ENCODE results near the gene ATXN2.

Gene ATXN2

DNA sequence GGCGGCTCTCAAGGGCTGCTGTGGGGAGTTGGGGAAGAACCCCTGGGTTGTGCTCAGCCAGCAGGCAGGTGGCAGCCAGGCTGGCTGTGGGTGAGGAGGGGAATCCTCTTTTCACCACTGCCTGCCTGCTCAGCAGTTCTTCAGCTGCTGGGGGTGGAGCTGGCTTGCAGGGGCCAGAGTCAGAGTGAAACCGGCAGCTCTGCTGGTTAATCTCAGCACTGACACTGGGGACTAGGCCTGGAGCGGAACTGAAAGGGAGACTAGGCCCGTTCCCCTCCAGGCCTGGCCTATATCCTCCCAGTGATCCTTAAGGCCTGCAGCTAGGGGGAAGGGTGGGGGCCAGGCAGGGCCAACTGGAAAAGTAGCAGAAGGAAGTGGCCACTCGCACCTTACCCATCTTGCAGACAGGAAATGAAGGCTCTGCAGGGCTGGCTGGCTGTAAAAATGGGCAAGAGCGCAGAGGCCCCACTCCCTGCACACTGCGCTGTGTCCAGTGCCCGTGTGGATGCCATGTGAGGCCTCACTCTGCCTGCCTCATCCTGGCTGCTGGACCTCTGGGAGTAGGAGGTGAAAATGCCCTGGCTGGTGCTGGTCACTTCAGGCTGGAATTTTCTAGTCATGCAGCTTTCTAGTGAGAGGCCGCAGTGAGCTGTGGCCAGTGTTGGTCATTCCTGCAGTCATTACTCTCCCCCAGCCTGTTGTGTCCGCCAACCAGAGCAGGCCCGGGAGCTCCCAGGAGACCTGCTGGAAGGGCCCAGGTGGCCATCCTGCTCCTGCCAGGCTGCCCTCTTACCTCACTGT, 154.0 kb downstream of the ATXN2 start:
- Histone ChIP-seq H3F3A (ENCODE audit: insufficient read depth, low read length) (peaks cover 15% of the 10 kb centered on the region), H3K9me2 (replicated peaks; ENCODE audit: insufficient read depth, low read length) (no peaks in the 10 kb centered on the region), H3K79me2 (ENCODE audit: low read length) (peaks cover 14% of the 10 kb centered on the region; the same call in 1 of the 2 replicates), H3K27me3 (replicated peaks; ENCODE audit: insufficient read depth, low read length) (no peaks in the 10 kb centered on the region), H3K9me3 (replicated peaks; ENCODE audit: insufficient read depth, low read length) (no peaks in the 10 kb centered on the region), H3K4me2 (ENCODE audit: low read depth, low read length) (peak overlapping the region; percentile 80), H3K9ac (ENCODE audit: low read length) (peak overlapping the region; percentile 52; the same call in 1 of the 2 replicates), H4K20me1 (ENCODE audit: insufficient read depth, low read length) (no peaks in the 10 kb centered on the region), H2AFZ (ENCODE audit: low read length) (no peak overlapping the region), H3K4me3 (ENCODE audit: low read length) (no peak overlapping the region), H3K27ac (ENCODE audit: low read length) (peak overlapping the region; percentile 99), H3K36me3 (replicated peaks; ENCODE audit: insufficient read depth, low read length) (no peaks in the 10 kb centered on the region), H3K4me1 (ENCODE audit: low read length) (peaks cover 45% of the 10 kb centered on the region)
- TF ChIP-seq, protein P1, sequence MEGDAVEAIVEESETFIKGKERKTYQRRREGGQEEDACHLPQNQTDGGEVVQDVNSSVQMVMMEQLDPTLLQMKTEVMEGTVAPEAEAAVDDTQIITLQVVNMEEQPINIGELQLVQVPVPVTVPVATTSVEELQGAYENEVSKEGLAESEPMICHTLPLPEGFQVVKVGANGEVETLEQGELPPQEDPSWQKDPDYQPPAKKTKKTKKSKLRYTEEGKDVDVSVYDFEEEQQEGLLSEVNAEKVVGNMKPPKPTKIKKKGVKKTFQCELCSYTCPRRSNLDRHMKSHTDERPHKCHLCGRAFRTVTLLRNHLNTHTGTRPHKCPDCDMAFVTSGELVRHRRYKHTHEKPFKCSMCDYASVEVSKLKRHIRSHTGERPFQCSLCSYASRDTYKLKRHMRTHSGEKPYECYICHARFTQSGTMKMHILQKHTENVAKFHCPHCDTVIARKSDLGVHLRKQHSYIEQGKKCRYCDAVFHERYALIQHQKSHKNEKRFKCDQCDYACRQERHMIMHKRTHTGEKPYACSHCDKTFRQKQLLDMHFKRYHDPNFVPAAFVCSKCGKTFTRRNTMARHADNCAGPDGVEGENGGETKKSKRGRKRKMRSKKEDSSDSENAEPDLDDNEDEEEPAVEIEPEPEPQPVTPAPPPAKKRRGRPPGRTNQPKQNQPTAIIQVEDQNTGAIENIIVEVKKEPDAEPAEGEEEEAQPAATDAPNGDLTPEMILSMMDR (IDR thresholded peaks at IDR 0.05; ENCODE audit: low read length) = no peak
- TF ChIP-seq EZH2phosphoT487 (IDR thresholded peaks at IDR 0.05; ENCODE audit: low read length) (no peak), EZH2 (optimal IDR thresholded peaks at IDR 0.05; ENCODE audit: low read depth, low read length) (no peak)
- peak; percentile 89 for DNase-seq

DNA sequence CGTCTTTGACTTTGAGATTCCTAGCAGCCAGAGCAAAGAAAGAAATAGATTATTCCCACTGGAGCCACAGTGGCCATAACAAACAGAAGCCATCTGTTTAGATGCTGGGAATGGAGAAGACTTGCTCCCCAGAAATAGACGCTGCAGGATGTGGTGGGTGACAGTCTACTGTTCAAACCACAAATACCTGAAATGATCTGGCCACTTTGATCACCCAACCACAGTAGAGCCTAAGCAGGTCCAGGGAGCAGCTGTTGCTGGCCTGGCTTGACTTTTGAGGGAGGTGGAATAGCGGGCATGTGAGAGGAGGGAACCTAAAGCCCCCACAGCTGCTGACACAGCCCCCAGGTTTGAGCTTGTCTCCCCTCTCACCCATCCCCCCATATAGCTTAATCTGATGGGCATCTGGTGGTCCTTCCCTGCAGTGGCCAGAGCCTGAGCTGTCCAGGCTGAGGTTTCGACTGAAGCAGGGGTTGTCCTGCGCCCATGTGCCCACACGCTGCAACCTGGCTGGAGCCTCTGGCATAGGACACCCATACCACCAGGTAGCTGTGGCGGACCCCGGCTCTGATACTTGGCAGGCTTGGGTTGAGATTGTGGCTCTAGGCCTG, 154.7 kb downstream of the ATXN2 start:
- Histone ChIP-seq H3K36me3 (replicated peaks; ENCODE audit: insufficient read depth, low read length) (no peaks in the 10 kb centered on the region), H3K4me1 (ENCODE audit: low read length) (peaks cover 45% of the 10 kb centered on the region), H3K9ac (ENCODE audit: low read length) (peak overlapping the region; percentile 52), H3K9me3 (replicated peaks; ENCODE audit: insufficient read depth, low read length) (no peaks in the 10 kb centered on the region), H2AFZ (ENCODE audit: low read length) (no peak overlapping the region), H4K20me1 (ENCODE audit: insufficient read depth, low read length) (no peaks in the 10 kb centered on the region), H3K9me2 (replicated peaks; ENCODE audit: insufficient read depth, low read length) (no peaks in the 10 kb centered on the region), H3K79me2 (ENCODE audit: low read length) (peaks cover 15% of the 10 kb centered on the region; the same call in 1 of the 2 replicates), H3K27me3 (replicated peaks; ENCODE audit: insufficient read depth, low read length) (no peaks in the 10 kb centered on the region), H3K4me3 (ENCODE audit: low read length) (peak overlapping the region; percentile 30; the same call in 1 of the 2 replicates), H3F3A (ENCODE audit: insufficient read depth, low read length) (peaks cover 15% of the 10 kb centered on the region), H3K27ac (ENCODE audit: low read length) (peak overlapping the region; percentile 99), H3K4me2 (ENCODE audit: low read depth, low read length) (peak overlapping the region; percentile 80; the same call in 1 of the 2 replicates)
- peak; percentile 67 for DNase-seq
- TF ChIP-seq EZH2phosphoT487 (IDR thresholded peaks at IDR 0.05; ENCODE audit: low read length) (no peak), EZH2 (optimal IDR thresholded peaks at IDR 0.05; ENCODE audit: low read depth, low read length) (no peak)
- TF ChIP-seq, protein P1 (IDR thresholded peaks at IDR 0.05; ENCODE audit: low read length) = no peak

DNA sequence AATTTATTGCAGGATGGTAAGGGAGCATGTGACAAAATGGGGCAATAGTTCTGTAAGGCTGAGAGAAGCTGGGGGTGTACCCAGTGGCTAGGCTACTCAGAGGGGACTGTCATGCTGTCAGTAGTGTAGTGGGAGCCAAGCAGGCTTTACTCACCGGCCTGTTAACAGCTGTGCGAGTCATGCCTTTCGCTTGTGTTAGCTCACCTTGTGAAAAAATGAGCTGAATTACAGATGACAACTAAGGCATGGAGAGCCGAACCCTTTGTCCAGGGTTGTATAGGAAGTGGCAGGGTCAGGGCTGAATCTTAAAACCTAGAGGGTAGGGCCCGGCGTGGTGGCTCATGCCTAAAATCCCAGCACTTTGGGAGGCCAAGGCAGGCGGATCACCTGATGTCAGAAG, 155.5 kb downstream of the ATXN2 start:
- DNase-seq = no peak
- peaks cover 15% of the 10 kb centered on the region for H3F3A ChIP-seq (ENCODE audit: insufficient read depth, low read length)
- H3K9ac ChIP-seq (ENCODE audit: low read length) = no peak overlapping the region
- H3K27me3 ChIP-seq (replicated peaks; ENCODE audit: insufficient read depth, low read length) = no peaks in the 10 kb centered on the region
- no peaks in the 10 kb centered on the region for H3K9me2 ChIP-seq (replicated peaks; ENCODE audit: insufficient read depth, low read length)
- H3K4me3 ChIP-seq (ENCODE audit: low read length) = no peak overlapping the region
- H3K36me3 ChIP-seq (replicated peaks; ENCODE audit: insufficient read depth, low read length) = no peaks in the 10 kb centered on the region
- no peak overlapping the region for H2AFZ ChIP-seq (ENCODE audit: low read length)
- H3K79me2 ChIP-seq (ENCODE audit: low read length) = peaks cover 15% of the 10 kb centered on the region; the same call in 1 of the 2 replicates
- peaks cover 39% of the 10 kb centered on the region for H3K4me1 ChIP-seq (ENCODE audit: low read length)
- no peak overlapping the region for H3K4me2 ChIP-seq (ENCODE audit: low read depth, low read length)
- no peaks in the 10 kb centered on the region for H3K9me3 ChIP-seq (replicated peaks; ENCODE audit: insufficient read depth, low read length)
- TF ChIP-seq, protein P1 (IDR thresholded peaks at IDR 0.05; ENCODE audit: low read length) = no peak
- TF ChIP-seq EZH2phosphoT487 (IDR thresholded peaks at IDR 0.05; ENCODE audit: low read length) = no peak
- TF ChIP-seq EZH2 (optimal IDR thresholded peaks at IDR 0.05; ENCODE audit: low read depth, low read length) = no peak
- H3K27ac ChIP-seq (ENCODE audit: low read length) = peak overlapping the region; percentile 99; the same call in 1 of the 2 replicates
- H4K20me1 ChIP-seq (ENCODE audit: insufficient read depth, low read length) = no peaks in the 10 kb centered on the region

Data from MM.1S (cell line).